MCF 10A (cell line): ENCODE measurements around the gene ADAMTSL4. TPM values are rescaled to one million over a fixed set of nuclear protein-coding genes. Genes with fewer than 3 reads are reported as not detected.

Experiments
- BruUV-seq: library from RNA; stranded (reverse); fragments of 400-500 nt; replicated peaks from 2 replicates; lab custom pipeline; 2021; lab: Mats Ljungman, UMichigan
- CTCF ChIA-PET: fragments of 300-600 bp; sonication (Branson Sonifier 250); formaldehyde crosslinking; extraction: SDS; loops from one replicate; lab custom pipeline; 2021; ENCODE audit warnings: antibody characterized with exemption, inconsistent platforms; lab: Yijun Ruan, JAX
- POLR2A ChIA-PET: fragments of 300-600, 350-650 bp; sonication (Branson Sonifier 250); formaldehyde crosslinking; extraction: SDS; loops from one replicate; lab custom pipeline; 2020; ENCODE audit warnings: antibody characterized with exemption, inconsistent platforms; lab: Yijun Ruan, JAX
- DNase-seq: peaks from one replicate; pipeline ENCODE4 v3.0.0-alpha.2; 2018; ENCODE audit not compliant: unreplicated experiment
- H3K27ac Mint-ChIP-seq: one replicate; pipeline ENCODE4 v1.8.0; 2022; ENCODE audit warnings: mild to moderate bottlenecking, low read depth, mixed read lengths; ENCODE audit not compliant: unreplicated experiment
- H3K27me3 Mint-ChIP-seq: one replicate; pipeline ENCODE4 v1.8.0; 2022; ENCODE audit warnings: mixed read lengths; ENCODE audit not compliant: insufficient read depth, unreplicated experiment
- H3K36me3 Mint-ChIP-seq: one replicate; pipeline ENCODE4 v1.8.0; 2022; ENCODE audit warnings: mild to moderate bottlenecking, moderate library complexity, mixed read lengths; ENCODE audit not compliant: insufficient read depth, unreplicated experiment
- H3K4me1 Mint-ChIP-seq: one replicate; pipeline ENCODE4 v1.8.0; 2022; ENCODE audit warnings: mixed read lengths; ENCODE audit not compliant: insufficient read depth, unreplicated experiment
- H3K4me3 Mint-ChIP-seq: one replicate; pipeline ENCODE4 v1.8.0; 2022; ENCODE audit warnings: mild to moderate bottlenecking, moderate library complexity, mixed read lengths; ENCODE audit not compliant: unreplicated experiment
- H3K9me3 Mint-ChIP-seq: one replicate; pipeline ENCODE4 v1.8.0; 2022; ENCODE audit warnings: mixed read lengths; ENCODE audit not compliant: unreplicated experiment
- intact Hi-C: fragments of 100-400 bp; cut with micrococcal nuclease; formaldehyde crosslinking; loops from 2 replicates; pipeline ENCODE4 v1.14.1; 2022
- total RNA-seq: library from RNA; stranded (reverse); gene quantifications from 2 replicates; pipeline ENCODE4 v1.2.3, GENCODE V29; 2022
- TF ChIP-seq, protein P1 (sequence below): fragments of 200-600 bp; IDR thresholded peaks from one replicate; pipeline ENCODE4 v1.8.0; 2022; ENCODE audit warnings: antibody characterized with exemption, mild to moderate bottlenecking; ENCODE audit not compliant: unreplicated experiment

Gene ADAMTSL4
- total RNA-seq, 1 experiment from 2014 or later = 9.6 TPM

DNA sequence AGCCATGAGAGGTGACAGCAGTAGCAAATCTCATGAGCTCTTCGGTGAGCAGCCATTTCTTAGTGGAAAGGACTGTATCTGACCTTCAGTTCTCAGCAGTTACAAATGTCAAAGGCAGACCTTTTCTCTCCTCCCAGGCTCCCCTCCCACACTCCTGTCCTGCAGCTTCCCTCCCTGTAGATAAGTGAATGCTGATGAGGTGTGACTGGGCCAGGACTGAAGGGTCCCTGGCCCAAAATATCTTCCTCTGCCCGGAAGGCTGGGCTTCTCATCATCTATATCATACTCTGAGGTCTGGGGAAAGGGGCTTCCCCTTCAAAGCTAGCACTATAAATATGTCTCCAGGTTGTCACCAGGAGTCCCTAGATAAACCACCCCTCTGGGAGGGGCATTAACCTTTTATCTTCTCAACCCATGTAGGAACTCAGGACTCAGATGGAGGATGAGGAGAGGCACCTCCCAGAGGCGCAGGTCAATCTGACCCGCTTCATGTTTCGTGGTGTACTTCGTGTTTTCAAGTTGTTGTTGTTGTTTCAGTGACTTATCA is 3.6 kb upstream of the ADAMTSL4 start:
- no TSS peak for BruUV-seq
- Mint-ChIP-seq H3K9me3 (no peaks in the 10 kb centered on the region), H3K27ac (no peak overlapping the region), H3K4me3 (no peak overlapping the region), H3K36me3 (peaks cover 24% of the 10 kb centered on the region), H3K4me1 (peaks cover 17% of the 10 kb centered on the region), H3K27me3 (no peaks in the 10 kb centered on the region)
- ChIA-PET POLR2A (interaction anchor here (27.7 kb wide), 1 partner anchor 25 kb away, joined by 1801 read pairs; the partner anchor contains the start of gene MCL1), CTCF (interaction anchor here (1.1 to 3.4 kb wide), 3 partner anchors 12 to 15 kb away, joined by 3 to 30 read pairs (median 13); no protein-coding TSS in a partner anchor)
- no peak for DNase-seq
- TF ChIP-seq, protein P1, sequence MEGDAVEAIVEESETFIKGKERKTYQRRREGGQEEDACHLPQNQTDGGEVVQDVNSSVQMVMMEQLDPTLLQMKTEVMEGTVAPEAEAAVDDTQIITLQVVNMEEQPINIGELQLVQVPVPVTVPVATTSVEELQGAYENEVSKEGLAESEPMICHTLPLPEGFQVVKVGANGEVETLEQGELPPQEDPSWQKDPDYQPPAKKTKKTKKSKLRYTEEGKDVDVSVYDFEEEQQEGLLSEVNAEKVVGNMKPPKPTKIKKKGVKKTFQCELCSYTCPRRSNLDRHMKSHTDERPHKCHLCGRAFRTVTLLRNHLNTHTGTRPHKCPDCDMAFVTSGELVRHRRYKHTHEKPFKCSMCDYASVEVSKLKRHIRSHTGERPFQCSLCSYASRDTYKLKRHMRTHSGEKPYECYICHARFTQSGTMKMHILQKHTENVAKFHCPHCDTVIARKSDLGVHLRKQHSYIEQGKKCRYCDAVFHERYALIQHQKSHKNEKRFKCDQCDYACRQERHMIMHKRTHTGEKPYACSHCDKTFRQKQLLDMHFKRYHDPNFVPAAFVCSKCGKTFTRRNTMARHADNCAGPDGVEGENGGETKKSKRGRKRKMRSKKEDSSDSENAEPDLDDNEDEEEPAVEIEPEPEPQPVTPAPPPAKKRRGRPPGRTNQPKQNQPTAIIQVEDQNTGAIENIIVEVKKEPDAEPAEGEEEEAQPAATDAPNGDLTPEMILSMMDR = no peak
- intact Hi-C loops = loop anchor here (5.0 kb wide), 1 partner anchor 288 kb away; the partner anchor contains the start of gene CA14

DNA sequence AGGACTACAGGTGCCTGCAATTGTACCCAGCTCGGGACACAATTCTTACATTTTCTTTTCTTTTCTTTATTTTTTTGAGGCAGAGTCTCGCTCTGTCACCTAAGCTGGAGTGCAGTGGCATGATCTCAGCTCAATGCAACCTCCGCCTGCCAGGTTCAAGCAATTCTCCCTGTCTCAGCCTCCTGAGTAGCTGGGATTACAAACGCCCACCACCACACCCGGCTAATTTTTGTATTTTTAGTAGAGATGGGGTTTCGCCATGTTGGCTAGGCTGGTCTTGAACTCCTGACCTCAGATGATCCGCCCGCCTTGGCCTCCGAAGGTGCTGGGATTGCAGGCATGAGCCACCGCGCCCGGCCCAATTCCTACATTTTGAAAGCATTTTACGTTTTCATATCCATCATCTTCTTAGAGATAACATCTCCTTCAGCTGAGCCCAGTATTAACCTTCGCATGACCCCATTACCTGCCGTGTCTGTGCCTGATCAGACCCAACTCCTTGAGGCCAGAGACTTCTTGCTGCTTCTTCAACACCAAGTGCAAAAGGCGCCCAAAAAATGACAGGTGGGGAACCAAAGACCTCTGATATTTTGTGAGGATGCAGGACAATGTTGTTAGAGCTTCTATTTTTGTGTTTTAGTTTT is 2.8 kb upstream of the ADAMTSL4 start:
- Mint-ChIP-seq H3K9me3 (no peaks in the 10 kb centered on the region), H3K4me3 (no peak overlapping the region), H3K4me1 (peaks cover 20% of the 10 kb centered on the region), H3K27ac (no peak overlapping the region), H3K36me3 (peaks cover 24% of the 10 kb centered on the region), H3K27me3 (no peaks in the 10 kb centered on the region)
- BruUV-seq = no TSS peak
- POLR2A ChIA-PET = interaction anchor here (0.7 to 27.7 kb wide), 3 partner anchors 24 to 53 kb away, joined by 3 to 1801 read pairs (median 3); partner anchors contain the start of gene MCL1
- no peak for DNase-seq
- TF ChIP-seq, protein P1 = no peak
- CTCF ChIA-PET = interaction anchor here (0.7 to 1.1 kb wide), 3 partner anchors 14 to 33 kb away, joined by 3 to 4 read pairs (median 3); no protein-coding TSS in a partner anchor
- intact Hi-C loops = loop anchor here (5.0 kb wide), 1 partner anchor 289 kb away; the partner anchor contains the start of gene CA14

DNA sequence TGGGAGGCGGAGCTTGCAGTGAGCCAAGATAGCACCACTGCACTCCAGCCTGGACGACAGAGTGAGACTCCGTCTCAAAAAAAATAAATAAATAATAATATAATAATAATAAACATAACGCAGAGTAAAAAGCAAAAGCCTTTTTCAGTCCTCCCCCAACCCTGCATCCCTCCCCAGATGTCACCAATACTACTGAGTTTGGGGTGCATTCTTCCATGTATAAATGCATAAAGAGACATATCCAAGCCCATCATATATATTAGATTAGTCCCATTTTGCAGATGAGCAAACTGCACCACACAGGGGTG is 930 bp upstream of the ADAMTSL4 start:
- no peak overlapping the region for H3K27ac Mint-ChIP-seq
- H3K4me3 Mint-ChIP-seq = peak overlapping the region; percentile 81
- no peaks in the 10 kb centered on the region for H3K9me3 Mint-ChIP-seq
- ChIA-PET POLR2A (interaction anchor here (0.6 to 27.7 kb wide), 12 partner anchors 12 to 326 kb away, joined by 3 to 1801 read pairs (median 5); partner anchors contain the start of genes FALEC, MCL1 and RPRD2), CTCF (interaction anchor here (0.7 to 5.9 kb wide), 10 partner anchors 11 to 447 kb away, joined by 3 to 77 read pairs (median 4); no protein-coding TSS in a partner anchor)
- H3K4me1 Mint-ChIP-seq = peaks cover 28% of the 10 kb centered on the region
- BruUV-seq = no TSS peak
- H3K36me3 Mint-ChIP-seq = peaks cover 36% of the 10 kb centered on the region
- intact Hi-C loops = loop anchor here (2.0 to 5.0 kb wide), 2 partner anchors 63 to 291 kb away; partner anchors contain the start of gene CA14
- TF ChIP-seq, protein P1 = no peak
- no peaks in the 10 kb centered on the region for H3K27me3 Mint-ChIP-seq
- DNase-seq = no peak
